SU-DHL-6 (cell line): ENCODE data around the gene KIAA1958.

Source experiments
- H2AFZ ChIP-seq: fragments of 200-600 bp; sonication (generic); 2 replicates; pipeline ENCODE4 v1.6.1; 2014; ENCODE audit warnings: low read depth, mild to moderate bottlenecking, moderate library complexity, mixed read lengths, antibody characterized with exemption, low read length; ENCODE audit not compliant: severe bottlenecking
- H3F3A ChIP-seq: fragments of 200-600 bp; shearing (Covaris generic); 2 replicates; pipeline ENCODE4 v1.6.0; 2016; ENCODE audit warnings: antibody characterized with exemption, mild to moderate bottlenecking; ENCODE audit not compliant: insufficient read depth
- H3K27ac ChIP-seq: fragments of 200-600 bp; sonication (generic); 2 replicates; pipeline ENCODE4 v1.5.1; 2016; ENCODE audit warnings: low read depth, mild to moderate bottlenecking, low read length, moderate library complexity, mixed read lengths
- H3K27me3 ChIP-seq: fragments of 200-600 bp; sonication (generic), shearing (Covaris generic); 2 replicates; pipeline ENCODE4 v1.6.0; 2014; ENCODE audit warnings: mild to moderate bottlenecking, low read length
- H3K36me3 ChIP-seq: fragments of 200-600 bp; sonication (generic); 2 replicates; pipeline ENCODE4 v1.6.1; 2014; ENCODE audit warnings: mild to moderate bottlenecking, low read length, mixed read lengths
- H3K4me2 ChIP-seq: fragments of 300-600, 200-600 bp; shearing (Covaris generic), sonication (generic); 2 replicates; pipeline ENCODE4 v1.6.0; 2014; ENCODE audit warnings: low read length, low read depth, mild to moderate bottlenecking; ENCODE audit not compliant: poor library complexity, severe bottlenecking
- H3K4me3 ChIP-seq: fragments of 200-600 bp; sonication (generic); 2 replicates; pipeline ENCODE4 v1.5.1; 2014; ENCODE audit warnings: antibody characterized with exemption, low read length, mild to moderate bottlenecking, mixed read lengths; ENCODE audit not compliant: insufficient read depth, poor library complexity, severe bottlenecking
- H3K79me2 ChIP-seq: fragments of 200-600 bp; sonication (generic); 2 replicates; pipeline ENCODE4 v1.6.1; 2014; ENCODE audit warnings: mild to moderate bottlenecking, low read length, moderate library complexity; ENCODE audit not compliant: insufficient read depth
- H3K9ac ChIP-seq: fragments of 200-600 bp; sonication (generic); 2 replicates; pipeline ENCODE4 v1.7.0; 2014; ENCODE audit warnings: mild to moderate bottlenecking, low read length
- H3K9me2 ChIP-seq: fragments of 200-600 bp; sonication (generic); replicated peaks from 2 replicates; pipeline ENCODE4 v1.6.1; 2014; ENCODE audit warnings: low read length; ENCODE audit not compliant: insufficient read depth
- H3K9me3 ChIP-seq: fragments of 200-600 bp; sonication (generic); 2 replicates; pipeline ENCODE4 v1.6.1; 2014; ENCODE audit warnings: low read length, mixed read lengths; ENCODE audit not compliant: insufficient read depth
- H4K20me1 ChIP-seq: fragments of 200-600 bp; sonication (generic); 2 replicates; pipeline ENCODE4 v1.6.1; 2014; ENCODE audit warnings: low read depth, mild to moderate bottlenecking, antibody characterized with exemption, low read length, moderate library complexity, mixed read lengths
- EZH2phosphoT487 ChIP-seq: fragments of 200-600 bp; sonication (generic), shearing (Covaris generic); conservative IDR thresholded peaks from 2 replicates; pipeline ENCODE4 v1.6.1; 2018; ENCODE audit warnings: mild to moderate bottlenecking, antibody characterized with exemption, low read length, moderate library complexity, mixed read lengths
- TF ChIP-seq, protein P1 (sequence below): fragments of 200-600 bp; sonication (generic); IDR thresholded peaks from one replicate; pipeline ENCODE4 v1.5.1; 2017; ENCODE audit warnings: antibody characterized with exemption, mild to moderate bottlenecking, low read length, moderate library complexity; ENCODE audit not compliant: insufficient read depth, poor library complexity, severe bottlenecking

The KIAA1958 gene

DNA sequence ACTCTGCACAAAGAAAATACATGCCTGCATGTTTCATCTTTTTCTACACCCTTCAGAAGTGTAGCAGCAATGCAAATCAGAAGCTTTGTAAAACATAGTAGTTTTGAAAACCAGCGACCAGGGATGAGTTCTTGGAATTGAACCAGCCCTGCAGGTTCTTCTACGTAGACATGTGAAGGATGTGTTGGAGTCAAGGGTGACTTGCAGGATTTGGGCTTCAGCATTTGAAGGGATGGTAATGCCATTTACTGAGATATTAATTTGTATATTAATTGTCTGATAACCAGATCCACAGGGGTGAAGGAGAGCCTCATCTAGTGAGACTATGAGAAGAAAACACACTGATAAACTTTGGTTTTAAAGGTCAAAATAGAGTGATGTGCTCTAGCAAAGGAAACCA is 72.4 kb downstream of the KIAA1958 start:
- no peak overlapping the region for H3K9ac ChIP-seq
- H3K4me3 ChIP-seq: no peak overlapping the region
- TF ChIP-seq EZH2phosphoT487: no peak
- TF ChIP-seq, protein P1, sequence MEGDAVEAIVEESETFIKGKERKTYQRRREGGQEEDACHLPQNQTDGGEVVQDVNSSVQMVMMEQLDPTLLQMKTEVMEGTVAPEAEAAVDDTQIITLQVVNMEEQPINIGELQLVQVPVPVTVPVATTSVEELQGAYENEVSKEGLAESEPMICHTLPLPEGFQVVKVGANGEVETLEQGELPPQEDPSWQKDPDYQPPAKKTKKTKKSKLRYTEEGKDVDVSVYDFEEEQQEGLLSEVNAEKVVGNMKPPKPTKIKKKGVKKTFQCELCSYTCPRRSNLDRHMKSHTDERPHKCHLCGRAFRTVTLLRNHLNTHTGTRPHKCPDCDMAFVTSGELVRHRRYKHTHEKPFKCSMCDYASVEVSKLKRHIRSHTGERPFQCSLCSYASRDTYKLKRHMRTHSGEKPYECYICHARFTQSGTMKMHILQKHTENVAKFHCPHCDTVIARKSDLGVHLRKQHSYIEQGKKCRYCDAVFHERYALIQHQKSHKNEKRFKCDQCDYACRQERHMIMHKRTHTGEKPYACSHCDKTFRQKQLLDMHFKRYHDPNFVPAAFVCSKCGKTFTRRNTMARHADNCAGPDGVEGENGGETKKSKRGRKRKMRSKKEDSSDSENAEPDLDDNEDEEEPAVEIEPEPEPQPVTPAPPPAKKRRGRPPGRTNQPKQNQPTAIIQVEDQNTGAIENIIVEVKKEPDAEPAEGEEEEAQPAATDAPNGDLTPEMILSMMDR: no peak
- H3F3A ChIP-seq: no peaks in the 10 kb centered on the region
- H3K79me2 ChIP-seq: 0 out of 2 replicates have a peak, but pooled peaks cover 25% of the 10 kb centered on the region
- no peak overlapping the region for H3K4me2 ChIP-seq
- H3K27ac ChIP-seq: no peak overlapping the region
- H4K20me1 ChIP-seq: peaks cover 5% of the 10 kb centered on the region
- no peak overlapping the region for H2AFZ ChIP-seq
- no peaks in the 10 kb centered on the region for H3K9me2 ChIP-seq
- no peaks in the 10 kb centered on the region for H3K36me3 ChIP-seq
- no peaks in the 10 kb centered on the region for H3K27me3 ChIP-seq
- no peaks in the 10 kb centered on the region for H3K9me3 ChIP-seq

DNA sequence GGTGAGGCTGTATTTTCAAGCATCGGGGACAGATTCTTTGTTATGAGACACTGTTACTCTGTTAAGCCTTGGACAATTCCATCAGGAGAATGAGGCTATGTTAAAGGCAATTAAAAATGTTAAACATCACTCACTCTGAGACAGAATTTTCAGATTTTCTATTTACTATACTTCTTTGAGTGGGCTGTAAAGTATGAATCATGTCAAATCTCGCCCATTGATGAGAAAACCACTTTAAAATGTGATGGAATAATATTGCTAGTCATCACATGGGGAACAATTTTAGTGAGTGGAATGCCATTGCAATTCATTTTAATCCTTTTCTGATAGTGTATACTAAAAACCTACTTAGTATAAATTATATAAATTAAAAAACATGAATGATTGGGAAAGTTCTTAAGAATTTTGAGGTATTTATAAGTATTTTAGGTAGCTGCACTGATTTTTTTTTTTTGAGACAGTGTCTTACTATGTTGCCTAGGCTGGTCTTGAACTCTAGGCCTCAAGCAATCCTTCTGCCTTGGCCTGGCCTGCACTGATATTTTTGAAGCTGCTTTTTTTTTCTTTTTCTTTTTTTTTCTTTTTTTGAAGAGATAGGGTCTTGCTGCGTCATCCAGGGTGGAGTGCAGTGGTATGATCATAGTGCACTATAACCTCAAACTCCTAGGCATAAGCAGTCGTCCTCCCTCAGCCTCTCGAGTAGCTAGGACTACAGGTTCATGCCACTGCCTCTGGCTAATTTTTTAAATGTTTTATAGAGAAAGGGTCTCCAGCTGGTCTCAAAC is 73.2 kb downstream of the KIAA1958 start:
- Histone ChIP-seq H3K4me2 (no peak overlapping the region), H3K27me3 (no peaks in the 10 kb centered on the region), H3K4me3 (no peak overlapping the region), H3K79me2 (peaks cover 34% of the 10 kb centered on the region), H3K9me3 (no peaks in the 10 kb centered on the region), H3K9me2 (no peaks in the 10 kb centered on the region), H2AFZ (no peak overlapping the region), H3K9ac (no peak overlapping the region), H3K27ac (no peak overlapping the region), H3K36me3 (no peaks in the 10 kb centered on the region), H3F3A (no peaks in the 10 kb centered on the region), H4K20me1 (peaks cover 12% of the 10 kb centered on the region)
- no peak for TF ChIP-seq EZH2phosphoT487
- TF ChIP-seq, protein P1: no peak

DNA sequence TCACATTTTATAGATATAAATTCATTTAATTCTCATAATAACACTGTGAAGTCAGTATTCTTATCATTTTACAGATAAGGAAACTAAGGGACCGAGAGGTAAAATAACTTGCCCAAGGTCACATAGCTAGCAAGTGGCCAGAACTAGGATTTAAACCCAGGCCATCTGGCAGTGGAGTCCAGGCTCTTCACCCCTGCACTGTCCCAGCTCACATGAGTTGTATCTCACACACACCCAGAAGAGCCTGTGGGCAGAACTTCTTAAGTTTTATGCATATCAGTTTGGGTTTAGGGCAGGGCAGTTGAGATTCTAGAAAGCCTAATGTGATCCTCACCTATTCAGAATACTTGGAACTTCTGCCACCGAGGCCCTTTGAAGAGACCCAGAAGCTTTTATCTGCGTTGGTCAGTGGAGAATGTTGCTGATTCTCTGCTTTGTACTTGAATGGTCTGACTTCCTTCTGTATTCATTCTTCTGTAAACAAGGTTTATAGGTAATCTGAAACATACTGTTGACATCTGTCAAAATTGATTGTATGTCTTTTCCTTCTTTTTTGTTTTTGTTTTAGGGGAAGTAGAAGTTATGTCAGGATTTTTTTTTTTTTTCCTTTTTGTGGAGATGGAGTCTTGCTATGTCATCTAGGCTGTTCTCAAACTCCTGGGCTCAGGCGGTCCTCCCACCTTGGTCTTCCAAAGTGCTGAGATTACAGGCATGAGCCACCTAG is 75.8 kb downstream of the KIAA1958 start:
- H3K4me3 ChIP-seq: no peak overlapping the region
- H3F3A ChIP-seq: no peaks in the 10 kb centered on the region
- no peaks in the 10 kb centered on the region for H3K9me3 ChIP-seq
- no peak overlapping the region for H2AFZ ChIP-seq
- no peaks in the 10 kb centered on the region for H3K27me3 ChIP-seq
- H3K79me2 ChIP-seq: peaks cover 35% of the 10 kb centered on the region
- H4K20me1 ChIP-seq: peaks cover 18% of the 10 kb centered on the region
- no peaks in the 10 kb centered on the region for H3K9me2 ChIP-seq
- no peak overlapping the region for H3K9ac ChIP-seq
- H3K36me3 ChIP-seq: no peaks in the 10 kb centered on the region
- H3K27ac ChIP-seq: no peak overlapping the region
- no peak for TF ChIP-seq EZH2phosphoT487
- TF ChIP-seq, protein P1: no peak
- no peak overlapping the region for H3K4me2 ChIP-seq
